Measurements from ENCODE around the gene PHKB.

DNA sequence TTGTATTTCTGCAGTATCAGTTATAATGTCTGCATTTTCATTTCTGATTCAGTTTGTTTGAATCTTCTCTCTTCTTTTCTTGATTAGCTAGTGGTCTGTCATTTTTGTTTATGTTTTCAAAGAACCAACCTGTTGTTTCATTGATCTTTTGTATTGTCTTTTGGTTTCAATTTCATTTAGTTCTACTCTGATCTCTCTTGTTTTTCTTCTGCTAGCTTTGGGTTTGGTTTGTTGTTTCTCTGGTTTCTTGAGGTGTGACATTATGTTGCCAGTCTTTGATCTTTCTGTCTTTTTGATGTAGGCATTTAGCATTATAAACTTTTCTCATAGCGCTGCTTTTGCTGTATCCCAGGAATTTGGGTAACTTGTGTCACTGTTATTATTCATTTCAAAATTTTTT lies 107.2 kb downstream of the PHKB start:
- TF ChIP-seq, protein P1, sequence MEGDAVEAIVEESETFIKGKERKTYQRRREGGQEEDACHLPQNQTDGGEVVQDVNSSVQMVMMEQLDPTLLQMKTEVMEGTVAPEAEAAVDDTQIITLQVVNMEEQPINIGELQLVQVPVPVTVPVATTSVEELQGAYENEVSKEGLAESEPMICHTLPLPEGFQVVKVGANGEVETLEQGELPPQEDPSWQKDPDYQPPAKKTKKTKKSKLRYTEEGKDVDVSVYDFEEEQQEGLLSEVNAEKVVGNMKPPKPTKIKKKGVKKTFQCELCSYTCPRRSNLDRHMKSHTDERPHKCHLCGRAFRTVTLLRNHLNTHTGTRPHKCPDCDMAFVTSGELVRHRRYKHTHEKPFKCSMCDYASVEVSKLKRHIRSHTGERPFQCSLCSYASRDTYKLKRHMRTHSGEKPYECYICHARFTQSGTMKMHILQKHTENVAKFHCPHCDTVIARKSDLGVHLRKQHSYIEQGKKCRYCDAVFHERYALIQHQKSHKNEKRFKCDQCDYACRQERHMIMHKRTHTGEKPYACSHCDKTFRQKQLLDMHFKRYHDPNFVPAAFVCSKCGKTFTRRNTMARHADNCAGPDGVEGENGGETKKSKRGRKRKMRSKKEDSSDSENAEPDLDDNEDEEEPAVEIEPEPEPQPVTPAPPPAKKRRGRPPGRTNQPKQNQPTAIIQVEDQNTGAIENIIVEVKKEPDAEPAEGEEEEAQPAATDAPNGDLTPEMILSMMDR (IDR thresholded peaks at IDR 0.05) = no peak
- TF ChIP-seq POLR2A (IDR thresholded peaks at IDR 0.05) (no peak), EP300 (IDR thresholded peaks at IDR 0.05; ENCODE audit: low read depth) (no peak), POLR2AphosphoS5 (IDR thresholded peaks at IDR 0.05) (no peak)
